GM21390 (cell line): ENCODE measurements around the gene BTBD6.

Experiments
- ATAC-seq: cut with Tn5 transposase; IDR thresholded peaks from one replicate; pipeline ENCODE4 v1.9.1; 2021; ENCODE audit not compliant: unreplicated experiment

Gene BTBD6

DNA sequence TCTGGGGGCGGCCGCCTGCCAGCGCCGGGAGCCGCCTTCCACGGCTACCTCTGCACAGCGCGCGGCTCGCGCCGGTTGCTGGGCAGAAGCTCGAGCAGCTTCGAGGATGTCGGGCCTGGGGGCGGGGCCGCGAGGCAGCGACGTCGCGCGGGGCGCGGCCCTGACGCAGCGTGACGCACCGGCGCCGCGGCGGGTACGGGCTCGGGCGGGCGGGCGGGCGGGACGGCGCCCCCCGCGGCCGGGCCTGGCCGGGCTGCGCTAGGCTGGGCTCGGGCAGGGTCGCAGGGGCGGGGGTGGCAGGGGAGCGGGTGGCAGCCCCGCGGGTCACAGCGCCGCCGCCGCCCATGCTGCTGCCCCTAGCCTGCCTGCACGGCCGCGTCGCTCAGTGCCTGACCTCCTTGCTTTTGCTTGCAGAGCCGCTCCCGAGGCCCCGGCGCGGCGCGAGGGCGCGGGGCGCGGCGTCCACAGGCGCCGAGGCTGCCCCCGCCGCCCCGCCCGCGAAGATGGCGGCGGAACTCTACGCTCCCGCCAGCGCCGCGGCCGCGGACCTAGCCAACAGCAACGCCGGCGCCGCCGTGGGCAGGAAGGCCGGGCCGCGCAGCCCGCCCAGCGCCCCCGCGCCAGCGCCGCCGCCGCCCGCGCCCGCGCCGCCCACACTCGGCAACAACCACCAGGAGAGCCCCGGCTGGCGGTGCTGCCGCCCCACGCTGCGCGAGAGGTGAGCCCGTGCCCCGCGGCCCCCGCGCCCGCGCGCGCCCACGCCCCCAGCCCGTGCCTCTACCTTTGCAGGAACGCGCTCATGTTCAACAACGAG lies at the start of gene BTBD6:
Gene BTBD6 (plus strand): TSS at position 166 of the 814 bp plus-strand sequence. CDS start 179 bp downstream, at position 345.
- peak; percentile 92 for ATAC-seq

DNA sequence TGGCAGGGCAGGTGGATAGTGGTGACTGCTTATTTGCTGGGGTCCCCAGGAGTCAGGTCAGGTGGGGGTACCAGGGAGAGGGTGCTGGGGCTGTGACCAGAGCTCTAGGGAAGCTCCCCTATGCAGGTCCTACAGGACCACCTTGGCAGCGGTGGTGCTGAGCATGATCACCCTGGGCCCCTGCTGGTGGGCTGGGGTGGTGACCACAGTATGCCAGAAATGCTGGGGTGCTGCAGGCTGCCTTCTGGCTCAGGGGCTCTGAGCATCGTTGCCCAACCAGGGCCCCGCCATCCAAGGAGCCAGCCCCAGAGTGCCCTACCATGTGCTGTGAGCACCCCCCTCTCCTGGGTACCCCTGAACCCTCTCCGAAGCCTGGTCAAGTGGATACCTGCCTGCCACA lies 49.7 kb upstream of the BTBD6 start:
- no peak for ATAC-seq

DNA sequence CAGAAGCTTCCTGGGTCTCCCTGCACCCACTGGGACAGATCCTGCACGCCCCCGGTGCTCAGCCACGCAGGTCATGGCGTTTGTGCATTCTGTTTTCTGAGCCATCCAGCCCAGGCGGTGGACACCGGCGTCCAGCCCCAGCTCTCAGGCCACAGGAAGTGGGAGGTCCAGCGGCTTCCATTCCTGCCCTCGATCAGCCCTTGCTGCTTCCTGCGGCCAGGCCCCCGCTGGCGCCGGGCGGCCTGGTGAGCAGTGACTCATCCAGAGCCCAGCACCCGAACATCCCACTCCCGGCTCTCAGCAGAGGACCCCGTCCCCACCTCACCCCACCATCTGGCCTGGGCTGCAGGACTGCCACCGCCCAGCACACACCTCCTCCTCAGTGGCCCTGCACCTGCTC lies 49.2 kb upstream of the BTBD6 start:
- no peak for ATAC-seq

DNA sequence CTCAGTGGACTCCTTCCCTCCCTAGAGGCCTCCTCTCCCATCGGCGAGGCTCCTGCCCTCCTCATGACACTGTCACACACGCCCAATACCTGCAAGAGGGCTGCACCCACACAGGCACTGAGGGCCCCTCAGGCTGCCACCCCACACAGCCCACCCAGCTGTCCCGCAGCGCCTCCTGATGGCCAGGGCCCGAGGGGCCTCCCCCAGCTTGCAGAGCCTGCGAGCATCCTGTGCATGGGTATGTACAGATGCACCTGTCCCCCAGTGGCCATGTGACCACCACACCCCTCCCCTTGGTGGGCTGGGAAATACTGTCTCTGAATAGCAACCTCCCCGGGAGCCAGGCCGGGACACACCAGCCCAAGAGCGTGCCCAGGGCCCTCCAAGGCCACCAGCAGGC lies 48.3 kb upstream of the BTBD6 start:
- ATAC-seq: no peak

DNA sequence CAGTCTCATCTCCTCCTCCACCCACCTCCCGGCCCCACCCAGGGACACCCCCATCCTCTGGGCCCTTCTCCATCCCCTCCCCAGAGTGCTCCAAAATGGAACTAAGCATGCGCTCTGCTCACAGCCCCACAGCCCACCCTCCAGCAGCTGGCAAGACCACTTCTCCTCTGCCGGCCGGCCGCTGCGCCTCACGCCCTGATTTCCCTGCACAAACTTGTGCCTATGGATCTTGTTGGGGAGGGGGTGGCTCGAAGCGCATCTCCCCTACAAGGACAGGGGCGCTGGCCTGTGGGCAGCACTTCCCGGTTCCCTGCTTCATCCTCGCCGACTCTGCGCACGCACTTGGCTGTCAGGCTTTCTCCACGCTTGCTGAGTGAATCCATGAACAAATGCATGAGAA lies 47.7 kb upstream of the BTBD6 start:
- ATAC-seq: no peak

DNA sequence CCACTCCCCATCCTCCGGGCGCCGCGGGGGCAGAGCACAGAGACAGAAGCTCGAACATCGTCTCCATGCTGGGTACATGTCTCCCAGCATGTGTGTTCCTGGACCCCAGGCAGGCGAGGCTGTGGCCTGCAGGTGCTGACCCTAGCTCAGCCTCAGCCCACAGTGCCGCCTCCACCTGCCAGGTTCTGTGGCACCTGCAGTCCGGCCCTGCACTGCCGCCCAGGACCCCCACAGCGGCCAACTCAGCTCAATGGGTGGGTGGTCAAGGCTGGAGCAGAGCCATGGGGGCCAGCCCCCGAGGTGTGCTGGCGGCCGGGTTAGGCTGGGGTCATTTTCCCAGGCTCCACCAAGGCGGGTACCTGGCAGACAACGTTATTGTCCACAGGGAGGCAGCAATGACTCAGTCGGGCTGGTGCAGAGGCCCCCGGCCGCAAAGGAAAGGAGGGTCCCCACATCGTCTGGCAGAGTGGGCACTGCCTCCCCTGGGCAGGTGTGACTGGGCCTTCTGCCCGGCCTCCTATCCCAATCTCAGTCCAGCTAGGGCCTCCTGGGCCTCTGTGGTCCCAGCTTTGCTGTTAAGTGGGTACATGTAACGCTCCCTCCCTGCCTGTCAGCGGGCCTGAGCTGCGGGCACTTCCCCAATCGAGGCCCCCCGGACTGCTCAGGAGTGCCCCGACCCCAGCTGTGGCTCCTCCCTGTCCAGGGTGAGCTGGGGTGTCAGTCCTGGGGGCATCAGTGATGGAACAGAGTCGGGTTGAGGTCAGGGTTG lies 47.0 kb upstream of the BTBD6 start:
- ATAC-seq: no peak

DNA sequence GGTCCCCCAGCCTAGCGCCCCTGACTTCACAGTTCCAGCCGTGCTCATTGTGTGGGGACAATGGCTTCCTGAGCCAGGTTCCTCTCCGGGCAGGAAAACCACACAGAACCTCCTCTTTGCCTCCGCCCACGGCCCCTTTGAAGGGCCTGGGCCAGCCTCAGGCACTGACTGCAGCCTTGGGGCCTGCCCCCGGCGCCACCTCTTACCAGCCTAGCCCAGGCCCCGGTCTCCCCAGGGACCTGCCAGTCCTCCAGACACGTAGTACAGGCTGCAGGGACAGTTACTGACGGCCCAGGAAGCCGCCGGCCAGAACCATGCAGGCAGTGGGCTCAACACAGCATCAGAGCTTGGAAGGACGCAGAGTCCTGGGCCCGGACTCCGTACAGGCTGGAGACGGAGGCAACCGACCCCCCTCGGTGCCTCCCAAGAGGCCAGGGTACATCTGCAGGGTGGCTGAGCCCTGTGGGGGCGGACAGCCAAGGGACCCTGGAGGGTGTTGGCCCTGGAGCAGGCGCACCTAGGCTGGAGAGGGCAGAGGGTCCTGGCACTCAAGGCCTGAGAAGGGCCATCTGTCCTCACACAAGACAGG lies 46.3 kb upstream of the BTBD6 start:
- ATAC-seq: no peak

DNA sequence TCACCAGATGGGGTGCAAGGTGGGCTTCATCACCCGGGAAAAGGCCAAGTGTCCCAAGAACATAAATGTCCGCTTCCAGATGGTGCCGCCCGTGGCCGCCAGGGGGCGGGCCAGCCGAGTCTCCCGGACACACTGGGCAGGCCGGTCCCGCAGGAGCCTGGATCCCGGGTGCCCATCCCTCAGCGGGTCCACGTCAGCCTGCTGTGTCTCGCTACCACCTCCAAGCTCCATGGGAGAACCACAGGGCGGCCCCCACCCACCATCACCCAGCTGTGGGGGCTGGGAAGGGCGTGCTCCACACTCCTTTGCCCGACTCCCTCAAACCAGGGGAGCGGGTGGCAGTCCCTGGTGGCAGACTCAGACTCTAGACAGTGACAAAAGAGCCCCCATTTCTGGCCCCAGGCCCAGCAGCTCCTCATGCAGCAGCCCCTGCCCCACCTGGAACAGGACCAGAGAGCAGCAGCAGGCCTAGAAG lies 45.2 kb upstream of the BTBD6 start:
- ATAC-seq: no peak

DNA sequence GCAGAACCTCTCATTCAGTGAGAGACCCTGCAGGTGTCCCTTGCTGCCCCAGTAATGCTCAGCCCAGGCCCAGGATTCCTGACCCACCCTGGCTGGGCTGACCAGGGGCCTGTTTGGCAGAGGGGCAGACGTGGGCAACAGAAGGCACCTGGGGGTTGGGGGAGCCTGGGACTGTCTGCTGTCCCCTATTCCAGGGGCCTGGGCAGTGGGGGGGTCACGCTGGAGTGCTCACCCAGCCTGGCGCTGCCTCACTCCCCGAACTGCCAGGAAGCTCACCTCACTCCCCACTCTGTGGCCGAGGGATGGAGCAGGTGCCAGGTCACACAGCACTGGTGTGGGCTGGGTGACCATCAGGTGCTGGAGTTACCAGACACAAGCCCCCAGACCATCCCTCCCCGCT lies 44.6 kb upstream of the BTBD6 start:
- no peak for ATAC-seq

DNA sequence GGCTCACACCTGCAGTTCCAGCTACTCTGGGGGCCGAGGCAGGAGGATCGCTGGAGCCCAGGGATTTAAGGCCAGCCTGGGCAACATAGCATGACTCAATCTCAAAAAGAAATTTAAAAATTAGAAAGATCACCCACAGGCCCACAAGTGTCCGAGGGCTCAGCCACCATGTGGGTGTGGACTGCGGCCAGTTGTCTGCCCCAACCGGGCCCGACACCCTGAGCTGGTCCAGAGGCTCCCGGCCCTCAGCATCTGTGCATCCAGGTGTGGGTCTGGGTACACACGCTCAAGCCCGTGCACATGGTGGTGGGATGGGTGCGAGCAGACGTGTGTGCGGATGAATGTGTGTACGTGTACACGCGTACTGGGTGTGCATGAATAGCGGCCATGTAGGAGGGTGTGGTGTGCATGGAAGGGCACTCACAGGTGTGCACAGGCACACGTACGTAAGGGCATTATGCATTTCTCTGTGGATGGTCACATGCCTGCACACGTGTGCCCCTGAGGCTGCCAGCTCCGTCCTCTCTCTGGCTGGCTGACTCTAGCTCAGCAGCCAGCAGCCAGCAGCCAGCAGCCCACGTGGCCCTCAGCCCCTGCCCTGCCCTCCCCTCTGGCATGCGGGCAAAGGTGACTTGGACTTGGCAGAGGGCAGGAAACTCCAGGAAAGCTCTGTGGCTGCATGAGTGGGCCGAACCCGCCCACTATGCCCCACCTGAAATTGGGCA lies 44.0 kb upstream of the BTBD6 start:
- no peak for ATAC-seq

DNA sequence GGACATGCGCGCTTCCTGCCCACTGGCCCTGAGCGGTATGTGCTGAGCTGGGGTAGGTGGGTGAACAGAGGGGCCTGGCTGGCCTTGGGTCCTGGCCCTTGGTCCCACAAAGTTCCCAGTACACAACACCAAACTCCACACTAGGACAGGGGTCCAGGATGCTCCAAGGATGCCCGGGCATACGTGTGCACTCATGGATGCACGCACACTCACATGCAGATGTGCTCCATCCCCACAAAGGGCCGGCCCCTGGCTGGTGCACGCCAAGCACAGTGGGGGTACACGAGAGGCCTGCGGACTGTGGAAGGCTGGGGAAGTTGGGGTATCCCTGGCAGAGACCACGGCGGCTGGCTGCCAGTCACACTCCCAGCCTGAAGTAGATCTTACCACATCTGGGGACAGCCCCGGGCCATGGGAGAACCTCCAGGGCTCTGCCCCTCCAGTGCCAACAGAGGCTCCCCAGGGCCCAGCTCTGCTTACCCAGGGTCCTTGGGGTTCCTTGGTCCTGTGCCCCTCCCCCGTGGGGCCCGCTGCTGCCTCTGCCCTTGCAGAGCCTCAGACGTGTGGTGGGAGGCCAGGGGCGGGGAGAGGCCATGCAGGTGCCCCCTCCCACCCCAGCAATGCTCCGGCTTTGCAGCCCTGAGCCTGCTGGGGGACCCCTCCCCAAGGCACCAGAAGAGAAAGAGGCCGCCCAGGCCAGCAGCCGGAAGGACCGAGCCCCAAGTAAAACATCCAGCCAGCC lies 43.2 kb upstream of the BTBD6 start:
- no peak for ATAC-seq

DNA sequence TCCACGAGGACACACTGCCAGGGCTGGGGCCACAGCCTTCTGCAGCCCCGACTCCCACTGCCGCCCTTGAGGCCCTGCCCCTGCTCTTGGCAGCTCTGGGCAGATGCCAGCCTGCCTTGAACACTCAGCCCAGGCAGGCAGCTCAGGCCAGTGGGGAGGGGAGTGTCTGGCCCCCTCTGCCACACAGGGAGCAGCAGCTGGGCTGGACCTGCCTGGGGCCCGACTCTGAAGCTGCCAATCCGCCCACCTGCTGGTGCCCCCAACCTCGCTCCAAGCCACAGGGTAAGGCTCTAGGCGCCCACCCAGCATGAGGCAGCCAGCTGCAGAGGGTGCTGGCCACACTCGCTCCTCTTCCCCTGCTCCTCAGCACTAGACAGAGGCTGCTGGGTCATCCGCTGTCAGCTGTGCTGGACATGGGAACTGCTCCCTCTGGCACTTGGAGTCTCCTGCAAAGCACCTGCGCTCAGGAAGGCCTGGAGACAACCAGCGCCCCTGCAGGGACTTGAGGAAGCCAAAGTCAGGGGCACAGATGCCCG lies 42.6 kb upstream of the BTBD6 start:
- ATAC-seq: no peak

DNA sequence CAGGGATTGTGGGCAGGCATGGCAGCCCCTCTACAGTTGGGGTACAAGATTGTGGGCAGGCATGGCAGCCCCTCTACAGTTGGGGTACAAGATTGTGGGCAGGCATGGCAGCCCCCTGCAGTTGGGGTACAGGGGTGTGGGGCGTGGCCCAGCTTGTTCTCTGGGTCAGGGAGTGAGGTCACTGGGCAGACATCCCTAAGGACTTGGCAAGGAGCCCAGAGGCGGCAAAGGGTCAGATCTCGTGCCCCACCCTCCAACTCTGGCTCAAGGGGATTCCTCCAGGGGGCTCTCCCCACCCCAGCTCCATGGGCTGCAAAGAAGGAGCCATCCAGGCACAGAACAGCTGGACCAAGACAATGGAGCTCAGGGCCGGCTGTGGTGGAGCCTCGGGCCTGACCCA lies 41.5 kb upstream of the BTBD6 start:
- ATAC-seq: no peak

DNA sequence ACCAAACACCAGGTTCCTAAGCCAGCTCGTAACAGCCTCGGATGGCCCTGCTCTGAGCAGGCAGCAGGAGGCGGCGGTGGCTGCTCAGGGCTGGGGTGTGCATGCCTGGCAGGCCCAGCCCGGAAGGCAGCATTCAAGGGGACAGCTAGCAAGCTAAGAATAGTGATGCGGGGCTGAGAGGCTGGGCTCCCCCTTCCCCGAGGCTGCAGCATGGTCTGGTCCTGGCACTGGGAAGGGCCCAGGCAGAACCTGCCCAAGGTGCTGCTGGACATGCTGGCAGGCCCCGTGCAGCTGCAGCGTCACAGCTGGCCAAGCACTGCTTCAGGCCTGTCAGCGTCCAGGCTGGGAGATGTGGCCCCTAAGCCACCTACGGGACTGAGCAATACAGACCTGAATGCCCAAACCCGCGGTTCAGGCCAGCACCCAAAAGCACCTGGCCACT lies 40.9 kb upstream of the BTBD6 start:
- ATAC-seq: no peak

DNA sequence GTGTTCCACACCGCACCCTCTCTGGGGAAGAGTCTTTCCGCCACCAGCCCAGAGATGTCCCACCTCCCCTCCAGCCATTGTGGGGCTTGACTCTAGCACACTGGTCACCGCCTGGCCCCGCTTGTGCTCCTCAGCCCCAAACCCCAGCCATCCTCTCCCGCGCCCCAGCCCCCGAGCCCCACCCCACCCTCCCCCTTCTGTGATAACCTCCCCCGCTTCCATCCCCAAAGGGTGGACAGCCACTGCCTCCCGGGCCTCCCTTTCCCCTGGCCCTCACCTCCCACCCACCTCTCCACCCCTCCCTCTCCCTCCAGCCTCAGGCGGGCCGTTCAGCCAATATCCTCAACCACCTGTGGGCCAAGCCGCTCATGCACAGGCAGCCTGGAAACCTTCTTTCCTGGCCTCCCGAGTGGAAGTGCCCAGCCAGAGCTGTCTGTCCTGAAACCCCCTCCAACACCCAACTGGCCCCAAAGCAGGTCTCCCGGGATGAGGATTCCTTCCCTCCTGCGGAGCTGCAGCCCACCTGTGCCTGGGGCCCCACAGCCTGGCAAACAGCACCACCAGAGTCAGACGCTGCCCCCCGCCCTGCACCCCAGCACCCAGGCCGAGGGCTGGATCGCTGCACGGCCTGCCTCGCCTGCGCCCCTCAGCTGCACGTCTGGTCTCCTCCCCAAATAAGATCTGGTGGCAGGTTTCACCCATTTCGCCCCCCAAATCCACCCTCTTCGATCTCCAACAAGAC lies 40.2 kb upstream of the BTBD6 start:
- ATAC-seq: no peak

DNA sequence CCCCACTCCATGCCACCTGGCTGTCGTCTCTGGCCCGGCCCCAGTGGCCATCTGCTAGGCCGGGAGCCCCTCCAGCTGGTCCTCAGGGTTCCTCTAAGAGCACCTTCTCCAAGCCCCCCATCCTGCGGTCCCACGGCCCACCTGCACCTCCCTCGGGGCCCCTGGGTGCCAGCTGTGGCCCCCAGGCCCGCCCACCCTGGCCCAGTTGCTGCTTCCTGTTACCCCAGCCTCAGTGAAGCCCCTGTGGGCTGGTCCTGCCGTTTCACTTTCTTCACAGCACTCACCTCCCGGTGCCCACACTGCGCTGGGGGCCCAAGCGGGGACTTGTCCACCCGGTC lies 39.6 kb upstream of the BTBD6 start:
- ATAC-seq: no peak

DNA sequence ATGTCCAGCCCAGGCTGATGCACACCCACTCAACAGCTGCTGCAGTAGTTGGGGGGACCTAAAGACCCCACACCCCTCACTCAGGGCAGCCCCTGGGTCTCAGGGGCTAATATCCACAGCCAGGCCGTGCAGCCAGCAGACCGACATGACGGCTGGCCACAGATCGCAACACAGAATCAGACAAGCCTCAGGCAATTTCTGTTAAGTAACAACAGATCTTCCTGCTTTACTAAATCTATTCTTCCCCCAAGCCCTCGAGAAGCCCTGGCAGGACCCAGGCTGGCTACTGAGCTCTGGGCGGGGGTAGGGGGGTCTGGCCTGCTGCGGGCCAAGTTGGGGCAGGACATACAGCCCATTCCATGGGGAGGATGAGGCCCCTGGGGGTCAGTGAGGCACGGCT lies 39.2 kb upstream of the BTBD6 start:
- no peak for ATAC-seq

DNA sequence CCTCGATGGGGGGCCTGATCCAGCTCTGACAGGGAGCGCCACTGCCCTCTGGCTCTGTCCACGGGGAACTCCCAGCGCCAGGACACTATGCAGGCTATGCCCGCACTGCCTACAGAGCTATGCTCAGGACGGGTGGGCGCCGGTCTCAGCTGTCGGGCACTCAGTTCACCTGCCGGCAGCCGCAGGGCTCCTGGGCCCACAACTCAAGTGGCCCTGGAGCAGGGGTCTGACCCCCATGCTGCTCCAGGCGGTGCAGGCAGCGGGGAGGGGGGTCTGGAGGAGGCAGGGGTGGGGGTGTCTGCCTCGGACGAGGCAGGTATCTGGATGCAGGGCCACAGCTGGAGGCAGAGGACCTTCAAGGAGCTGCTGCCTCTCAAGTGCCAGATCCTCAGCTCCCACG lies 38.7 kb upstream of the BTBD6 start:
- ATAC-seq: no peak

DNA sequence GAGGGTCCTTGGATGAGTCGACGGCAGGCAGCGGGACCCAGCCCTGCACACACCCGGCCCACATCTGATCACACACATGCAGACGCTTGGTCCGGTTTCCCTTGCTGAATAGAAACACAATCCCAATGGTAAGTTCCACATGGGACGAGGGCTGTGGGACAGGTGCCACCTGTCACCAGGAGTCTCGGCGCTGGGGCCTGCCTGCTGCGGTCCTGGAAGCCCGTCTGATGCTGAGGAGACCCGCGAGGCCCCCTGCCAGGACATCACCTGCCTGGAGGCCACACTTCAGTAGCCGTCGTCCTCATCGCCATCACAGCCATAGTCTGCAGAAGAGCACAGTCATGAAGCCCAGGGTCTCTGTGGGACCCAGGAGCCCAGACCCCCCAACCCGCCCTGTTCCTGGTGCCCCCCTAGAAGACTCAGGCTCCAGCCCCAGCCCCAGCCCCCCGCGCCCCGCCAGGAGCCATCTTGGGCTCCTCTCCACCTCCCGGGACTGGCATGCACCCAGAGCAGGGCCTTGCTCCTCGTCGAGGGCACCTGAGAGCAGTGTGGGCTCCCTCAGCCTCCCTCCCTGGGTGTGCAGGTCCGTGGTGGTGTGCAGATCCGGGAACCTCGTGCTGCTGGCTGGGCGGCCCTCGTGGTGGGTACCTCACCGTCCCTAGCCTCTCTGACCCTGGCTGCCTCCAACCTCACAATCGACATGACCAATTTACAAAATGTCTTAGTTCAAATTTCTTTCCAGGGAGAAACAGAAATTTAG lies 37.9 kb upstream of the BTBD6 start:
- no peak for ATAC-seq
